Measurements from ENCODE around the gene SAMD8.
"Not testable (repeated sequence)": the region's sequence is repeated elsewhere in the genome, so short reads cannot be mapped to it uniquely, and the experiment has no call there.

The SAMD8 gene

DNA sequence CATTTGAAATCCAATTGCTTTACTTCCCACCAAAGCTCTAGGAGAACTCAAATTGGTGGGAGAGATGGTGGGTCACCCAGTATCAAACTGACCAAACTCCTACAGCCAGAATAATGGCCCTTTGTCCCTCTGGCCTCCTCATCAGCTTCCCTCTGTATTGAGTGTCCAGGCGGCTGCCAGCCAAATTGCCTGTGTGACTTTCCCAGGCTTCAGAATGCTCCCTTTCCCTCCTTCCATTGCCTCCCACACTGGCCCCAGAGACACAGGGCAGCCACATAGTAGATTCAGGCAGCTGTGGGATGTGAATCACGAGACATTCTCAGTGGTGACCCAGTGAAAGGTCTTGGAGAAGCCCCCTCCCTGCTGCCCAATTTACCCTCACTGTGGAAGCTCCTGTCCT is 86.5 kb downstream of the SAMD8 start:
- Histone ChIP-seq H3K18ac (ENCODE audit: low read length) (no peak overlapping the region), H3K4me3 (ENCODE audit: low read length) (no peak overlapping the region), H2AK5ac (ENCODE audit: low read length) (no peak overlapping the region), H3K4me1 (ENCODE audit: control insufficient read depth, low read depth, low read length) (no peaks in the 10 kb centered on the region), H3K4me2 (ENCODE audit: low read length) (no peak overlapping the region), H2BK15ac (replicated peaks; ENCODE audit: low read depth) (no peak overlapping the region), H3K9ac (ENCODE audit: low read length) (no peak overlapping the region), H2BK5ac (ENCODE audit: low read length) (no peak overlapping the region), H3K56ac (ENCODE audit: low read length) (no peak overlapping the region), H3K27me3 (ENCODE audit: insufficient read depth, low read length, poor library complexity) (no peaks in the 10 kb centered on the region), H3K23ac (ENCODE audit: low read length) (no peak overlapping the region), H3K79me2 (ENCODE audit: control insufficient read depth, insufficient read depth, low read length) (no peaks in the 10 kb centered on the region), H3K4ac (ENCODE audit: low read depth, low read length) (no peak overlapping the region), H3K79me1 (ENCODE audit: low read length) (no peaks in the 10 kb centered on the region), H4K8ac (ENCODE audit: low read depth, low read length) (no peak overlapping the region), H3K27ac (ENCODE audit: low read depth, low read length) (no peak overlapping the region), H4K5ac (ENCODE audit: low read length) (no peak overlapping the region), H2BK120ac (ENCODE audit: low read depth, low read length) (no peak overlapping the region), H3K36me3 (ENCODE audit: control insufficient read depth, insufficient read depth, low read length) (no peaks in the 10 kb centered on the region)
- no CpG with 5 or more reads among the region's 2 CpGs for WGBS (ENCODE audit: extremely low coverage, insufficient coverage, low lambda C conversion rate)
- no peak for DNase-seq

DNA sequence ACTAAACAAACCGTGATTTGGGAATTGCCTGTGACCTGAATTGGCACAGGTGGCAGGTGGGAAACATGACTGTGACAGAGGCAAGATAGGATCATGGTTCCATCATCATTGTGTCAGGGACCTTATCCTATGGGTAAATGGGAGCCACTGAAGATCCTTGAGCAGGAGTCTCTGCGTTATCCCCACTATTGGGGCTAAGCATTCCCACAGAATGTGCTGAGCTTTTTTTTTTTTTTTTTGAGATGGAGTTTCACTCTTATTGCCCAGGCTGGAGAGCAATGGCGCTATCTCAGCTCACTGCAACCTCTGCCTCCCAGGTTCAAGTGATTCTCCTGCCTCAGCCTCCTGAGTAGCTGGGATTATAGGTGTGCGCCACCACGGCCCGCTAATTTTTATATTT is 88.5 kb downstream of the SAMD8 start:
- not testable (repeated sequence) for H3K18ac ChIP-seq (ENCODE audit: low read length); H3K23ac ChIP-seq (ENCODE audit: low read length); H2BK15ac ChIP-seq (replicated peaks; ENCODE audit: low read depth); H3K4me1 ChIP-seq (ENCODE audit: control insufficient read depth, low read depth, low read length); H3K9ac ChIP-seq (ENCODE audit: low read length); H2BK120ac ChIP-seq (ENCODE audit: low read depth, low read length); DNase-seq; H3K79me2 ChIP-seq (ENCODE audit: control insufficient read depth, insufficient read depth, low read length); H3K36me3 ChIP-seq (ENCODE audit: control insufficient read depth, insufficient read depth, low read length); H3K4ac ChIP-seq (ENCODE audit: low read depth, low read length); H3K79me1 ChIP-seq (ENCODE audit: low read length); H3K56ac ChIP-seq (ENCODE audit: low read length); H4K8ac ChIP-seq (ENCODE audit: low read depth, low read length); H3K4me2 ChIP-seq (ENCODE audit: low read length); H3K27me3 ChIP-seq (ENCODE audit: insufficient read depth, low read length, poor library complexity); H2BK5ac ChIP-seq (ENCODE audit: low read length); H4K5ac ChIP-seq (ENCODE audit: low read length); H3K4me3 ChIP-seq (ENCODE audit: low read length); H3K27ac ChIP-seq (ENCODE audit: low read depth, low read length); H2AK5ac ChIP-seq (ENCODE audit: low read length)
- WGBS (ENCODE audit: extremely low coverage, insufficient coverage, low lambda C conversion rate): no CpG with 5 or more reads among the region's 6 CpGs

DNA sequence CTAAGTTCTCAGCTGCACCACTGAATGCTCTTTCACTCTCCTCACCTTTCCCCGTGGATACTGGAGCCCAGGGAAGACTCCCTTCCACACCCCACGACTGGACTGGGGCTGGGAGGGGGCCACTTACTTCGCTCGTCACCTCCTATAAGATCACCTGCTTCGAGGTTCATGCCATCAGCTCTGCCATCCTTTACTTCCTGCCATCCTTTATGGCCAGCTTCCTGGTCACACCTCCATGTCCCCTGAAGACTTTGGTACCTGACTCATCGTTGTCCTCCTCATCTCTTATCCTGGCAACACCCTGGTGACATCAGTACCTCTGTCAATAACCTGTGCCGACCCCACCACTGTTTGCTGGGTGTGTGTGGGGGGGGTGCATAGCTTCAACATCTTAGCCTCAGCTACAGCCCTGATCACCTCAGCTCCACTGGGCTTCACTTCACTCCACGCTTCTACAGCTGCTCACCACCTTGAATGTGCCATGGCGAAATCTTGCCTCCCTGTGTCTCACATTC is 90.4 kb downstream of the SAMD8 start:
- no peak overlapping the region for H3K27ac ChIP-seq (ENCODE audit: low read depth, low read length)
- no peak overlapping the region for H3K23ac ChIP-seq (ENCODE audit: low read length)
- no peaks in the 10 kb centered on the region for H3K36me3 ChIP-seq (ENCODE audit: control insufficient read depth, insufficient read depth, low read length)
- no peak overlapping the region for H3K4me3 ChIP-seq (ENCODE audit: low read length)
- no peak overlapping the region for H4K5ac ChIP-seq (ENCODE audit: low read length)
- no peak overlapping the region for H2AK5ac ChIP-seq (ENCODE audit: low read length)
- H3K9ac ChIP-seq (ENCODE audit: low read length): no peak overlapping the region
- H4K8ac ChIP-seq (ENCODE audit: low read depth, low read length): no peak overlapping the region
- no peak overlapping the region for H3K4ac ChIP-seq (ENCODE audit: low read depth, low read length)
- H3K79me1 ChIP-seq (ENCODE audit: low read length): no peaks in the 10 kb centered on the region
- H3K27me3 ChIP-seq (ENCODE audit: insufficient read depth, low read length, poor library complexity): no peaks in the 10 kb centered on the region
- H2BK5ac ChIP-seq (ENCODE audit: low read length): no peak overlapping the region
- H3K79me2 ChIP-seq (ENCODE audit: control insufficient read depth, insufficient read depth, low read length): no peaks in the 10 kb centered on the region
- H3K4me2 ChIP-seq (ENCODE audit: low read length): no peak overlapping the region
- no peak overlapping the region for H2BK120ac ChIP-seq (ENCODE audit: low read depth, low read length)
- H3K18ac ChIP-seq (ENCODE audit: low read length): no peak overlapping the region
- WGBS (ENCODE audit: extremely low coverage, insufficient coverage, low lambda C conversion rate): no CpG with 5 or more reads among the region's 9 CpGs
- no peak for DNase-seq
- H2BK15ac ChIP-seq (replicated peaks; ENCODE audit: low read depth): no peak overlapping the region
- H3K4me1 ChIP-seq (ENCODE audit: control insufficient read depth, low read depth, low read length): peaks cover under 1% of the 10 kb centered on the region
- H3K56ac ChIP-seq (ENCODE audit: low read length): no peak overlapping the region

DNA sequence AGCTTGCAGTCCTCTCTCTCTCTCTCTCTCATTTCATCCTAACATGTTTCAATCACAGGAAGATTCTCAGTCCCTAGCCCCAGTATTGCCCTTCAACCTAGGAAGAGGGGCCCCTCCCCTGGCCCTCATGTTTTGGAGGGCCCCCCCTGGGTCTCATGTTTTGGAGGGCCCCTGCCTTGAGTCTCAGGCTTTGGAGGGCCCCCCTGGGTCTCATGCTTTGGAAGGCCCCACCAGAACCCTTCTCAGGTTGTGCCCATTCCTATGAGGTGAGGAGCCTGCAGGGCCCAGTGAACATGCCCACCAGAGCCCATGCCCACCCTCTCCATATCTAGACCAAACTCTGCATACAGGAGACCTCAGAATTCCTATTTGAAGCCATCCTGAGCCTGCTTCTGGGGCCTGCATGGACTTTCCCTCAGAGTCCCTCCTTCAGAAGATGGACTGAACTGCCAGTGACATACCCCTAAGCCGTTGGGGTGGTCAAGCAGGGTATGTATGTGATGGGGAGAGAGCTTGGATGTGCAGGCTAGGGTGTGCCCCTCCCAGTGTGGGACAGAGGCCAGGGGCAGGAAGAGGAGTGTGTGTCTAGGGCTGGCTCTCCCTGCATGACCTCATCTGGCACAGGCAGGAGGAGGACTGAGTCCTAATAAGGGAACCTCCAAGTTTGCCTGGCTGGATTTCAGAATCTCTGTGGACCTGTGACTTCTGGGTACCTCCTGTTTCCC is 91.0 kb downstream of the SAMD8 start:
- Histone ChIP-seq H2BK15ac (replicated peaks; ENCODE audit: low read depth) (no peak overlapping the region), H4K5ac (ENCODE audit: low read length) (no peak overlapping the region), H3K79me1 (ENCODE audit: low read length) (no peaks in the 10 kb centered on the region), H2BK120ac (ENCODE audit: low read depth, low read length) (no peak overlapping the region), H3K4me2 (ENCODE audit: low read length) (no peak overlapping the region), H2AK5ac (ENCODE audit: low read length) (no peak overlapping the region), H4K8ac (ENCODE audit: low read depth, low read length) (no peak overlapping the region), H3K23ac (ENCODE audit: low read length) (peak overlapping the region; percentile 51), H3K18ac (ENCODE audit: low read length) (no peak overlapping the region), H3K27ac (ENCODE audit: low read depth, low read length) (no peak overlapping the region), H3K36me3 (ENCODE audit: control insufficient read depth, insufficient read depth, low read length) (no peaks in the 10 kb centered on the region), H3K9ac (ENCODE audit: low read length) (no peak overlapping the region), H2BK5ac (ENCODE audit: low read length) (no peak overlapping the region), H3K27me3 (ENCODE audit: insufficient read depth, low read length, poor library complexity) (no peaks in the 10 kb centered on the region), H3K4me1 (ENCODE audit: control insufficient read depth, low read depth, low read length) (peaks cover 3% of the 10 kb centered on the region), H3K56ac (ENCODE audit: low read length) (no peak overlapping the region), H3K79me2 (ENCODE audit: control insufficient read depth, insufficient read depth, low read length) (no peaks in the 10 kb centered on the region), H3K4me3 (ENCODE audit: low read length) (no peak overlapping the region), H3K4ac (ENCODE audit: low read depth, low read length) (no peak overlapping the region)
- no CpG with 5 or more reads among the region's 1 CpG for WGBS (ENCODE audit: extremely low coverage, insufficient coverage, low lambda C conversion rate)
- DNase-seq: no peak

DNA sequence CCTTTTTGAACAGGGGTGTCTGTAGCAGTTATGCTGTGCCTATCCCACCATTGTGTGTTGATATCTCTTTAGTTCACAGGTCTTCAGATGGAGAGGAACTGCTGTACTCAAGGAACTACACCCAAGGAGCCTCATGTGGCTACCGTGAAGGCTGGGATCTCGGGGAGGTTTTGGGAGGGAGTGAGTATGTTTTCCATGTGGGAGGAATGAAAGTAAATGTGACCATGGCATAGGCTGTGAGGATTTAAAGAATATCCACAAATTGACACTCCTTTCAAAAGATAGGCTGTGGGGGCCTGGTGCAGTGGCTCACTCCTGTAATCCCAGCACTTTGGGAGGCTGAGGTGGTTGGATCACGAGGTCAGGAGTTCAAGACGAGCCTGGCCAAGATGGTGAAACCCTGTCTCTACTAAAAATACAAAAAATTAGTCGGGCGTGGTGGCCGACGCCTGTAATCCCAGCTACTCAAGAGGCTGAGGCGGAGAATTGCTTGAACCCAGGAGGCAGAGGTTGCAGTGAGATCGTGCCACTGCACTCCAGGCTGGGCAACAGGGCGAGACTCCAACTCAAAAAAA is 91.7 kb downstream of the SAMD8 start:
- WGBS (ENCODE audit: extremely low coverage, insufficient coverage, low lambda C conversion rate): no CpG with 5 or more reads among the region's 11 CpGs
- not testable (repeated sequence) for H4K8ac ChIP-seq (ENCODE audit: low read depth, low read length); H4K5ac ChIP-seq (ENCODE audit: low read length); H3K79me1 ChIP-seq (ENCODE audit: low read length); H2BK120ac ChIP-seq (ENCODE audit: low read depth, low read length); H3K4me1 ChIP-seq (ENCODE audit: control insufficient read depth, low read depth, low read length); H2BK5ac ChIP-seq (ENCODE audit: low read length); H3K56ac ChIP-seq (ENCODE audit: low read length); H3K9ac ChIP-seq (ENCODE audit: low read length); H3K27ac ChIP-seq (ENCODE audit: low read depth, low read length); H3K18ac ChIP-seq (ENCODE audit: low read length); H3K79me2 ChIP-seq (ENCODE audit: control insufficient read depth, insufficient read depth, low read length); H3K4me3 ChIP-seq (ENCODE audit: low read length); H3K23ac ChIP-seq (ENCODE audit: low read length); H3K27me3 ChIP-seq (ENCODE audit: insufficient read depth, low read length, poor library complexity); H2BK15ac ChIP-seq (replicated peaks; ENCODE audit: low read depth); DNase-seq; H3K36me3 ChIP-seq (ENCODE audit: control insufficient read depth, insufficient read depth, low read length); H3K4ac ChIP-seq (ENCODE audit: low read depth, low read length); H3K4me2 ChIP-seq (ENCODE audit: low read length)
- H2AK5ac ChIP-seq (ENCODE audit: low read length): peak overlapping the region; percentile 64

All from mesendoderm (in vitro differentiated cells).